GM12873 (cell line): ENCODE measurements around the gene KIF21A.

ENCODE experiments used
- TF ChIP-seq, protein P1 (sequence below): IDR thresholded peaks from 2 replicates; pipeline ENCODE4 v1.5.1; 2012; ENCODE audit warnings: low read depth, mild to moderate bottlenecking, moderate library complexity, low read length, control low read depth; ENCODE audit not compliant: insufficient read depth; ENCODE audit errors: missing control alignments

Gene KIF21A

DNA sequence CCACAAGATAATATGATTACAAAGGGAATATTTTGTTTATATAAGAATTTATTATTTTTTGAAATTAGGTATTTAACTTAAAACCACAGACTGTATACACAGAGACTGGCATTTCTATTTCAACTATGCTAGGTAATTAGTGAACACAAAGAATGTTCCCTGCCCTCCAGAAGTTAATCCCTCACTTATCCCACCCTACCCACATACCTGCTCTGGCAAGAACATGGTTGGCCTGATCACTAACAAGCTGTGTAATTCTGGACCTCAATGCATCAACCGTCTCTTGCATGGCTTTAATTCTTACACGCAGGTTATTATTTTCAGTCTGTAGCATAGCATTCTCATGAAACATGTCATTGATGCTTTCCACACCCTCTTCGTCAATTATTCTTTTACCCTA, 85.9 kb downstream of the KIF21A start:
- TF ChIP-seq, protein P1, sequence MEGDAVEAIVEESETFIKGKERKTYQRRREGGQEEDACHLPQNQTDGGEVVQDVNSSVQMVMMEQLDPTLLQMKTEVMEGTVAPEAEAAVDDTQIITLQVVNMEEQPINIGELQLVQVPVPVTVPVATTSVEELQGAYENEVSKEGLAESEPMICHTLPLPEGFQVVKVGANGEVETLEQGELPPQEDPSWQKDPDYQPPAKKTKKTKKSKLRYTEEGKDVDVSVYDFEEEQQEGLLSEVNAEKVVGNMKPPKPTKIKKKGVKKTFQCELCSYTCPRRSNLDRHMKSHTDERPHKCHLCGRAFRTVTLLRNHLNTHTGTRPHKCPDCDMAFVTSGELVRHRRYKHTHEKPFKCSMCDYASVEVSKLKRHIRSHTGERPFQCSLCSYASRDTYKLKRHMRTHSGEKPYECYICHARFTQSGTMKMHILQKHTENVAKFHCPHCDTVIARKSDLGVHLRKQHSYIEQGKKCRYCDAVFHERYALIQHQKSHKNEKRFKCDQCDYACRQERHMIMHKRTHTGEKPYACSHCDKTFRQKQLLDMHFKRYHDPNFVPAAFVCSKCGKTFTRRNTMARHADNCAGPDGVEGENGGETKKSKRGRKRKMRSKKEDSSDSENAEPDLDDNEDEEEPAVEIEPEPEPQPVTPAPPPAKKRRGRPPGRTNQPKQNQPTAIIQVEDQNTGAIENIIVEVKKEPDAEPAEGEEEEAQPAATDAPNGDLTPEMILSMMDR, result no peak

DNA sequence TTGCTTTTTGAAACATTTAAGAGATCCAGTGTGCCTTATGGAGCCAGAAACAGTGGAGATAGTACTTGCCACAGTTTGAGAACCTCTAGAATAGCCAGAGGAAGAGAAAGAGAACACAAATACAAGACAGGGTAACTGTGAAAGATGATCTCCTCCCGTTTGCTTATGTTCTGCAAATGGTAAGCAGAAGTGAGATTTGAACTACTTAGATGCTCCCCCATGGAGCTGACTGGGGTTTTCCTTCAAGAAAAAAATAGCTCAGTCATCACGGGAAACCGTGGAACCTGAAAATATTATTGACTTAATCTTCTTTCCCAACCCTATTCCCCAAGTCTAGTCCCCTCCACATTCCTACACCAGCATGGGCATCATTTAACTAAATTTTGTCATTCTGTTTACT, 87.1 kb downstream of the KIF21A start:
- TF ChIP-seq, protein P1, result no peak

DNA sequence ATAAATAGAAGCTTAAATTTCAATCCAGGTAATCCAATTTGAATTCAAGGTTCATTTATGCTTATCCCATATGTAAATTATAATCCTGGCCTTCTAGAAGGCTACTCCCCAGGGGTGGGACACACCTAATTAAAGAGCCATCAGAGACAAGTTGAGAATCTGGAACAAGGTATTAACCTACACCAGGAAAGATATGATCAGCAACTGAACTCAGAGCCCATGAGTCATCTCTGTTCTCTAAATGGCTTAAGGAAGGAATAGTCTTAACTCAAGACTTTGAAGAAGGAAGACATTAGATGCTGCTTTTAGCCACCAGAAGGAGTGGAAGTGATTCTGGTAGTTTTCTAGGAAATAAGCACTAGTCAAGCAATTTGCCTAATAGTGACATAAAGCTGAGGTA, 88.0 kb downstream of the KIF21A start:
- TF ChIP-seq, protein P1, result no peak

DNA sequence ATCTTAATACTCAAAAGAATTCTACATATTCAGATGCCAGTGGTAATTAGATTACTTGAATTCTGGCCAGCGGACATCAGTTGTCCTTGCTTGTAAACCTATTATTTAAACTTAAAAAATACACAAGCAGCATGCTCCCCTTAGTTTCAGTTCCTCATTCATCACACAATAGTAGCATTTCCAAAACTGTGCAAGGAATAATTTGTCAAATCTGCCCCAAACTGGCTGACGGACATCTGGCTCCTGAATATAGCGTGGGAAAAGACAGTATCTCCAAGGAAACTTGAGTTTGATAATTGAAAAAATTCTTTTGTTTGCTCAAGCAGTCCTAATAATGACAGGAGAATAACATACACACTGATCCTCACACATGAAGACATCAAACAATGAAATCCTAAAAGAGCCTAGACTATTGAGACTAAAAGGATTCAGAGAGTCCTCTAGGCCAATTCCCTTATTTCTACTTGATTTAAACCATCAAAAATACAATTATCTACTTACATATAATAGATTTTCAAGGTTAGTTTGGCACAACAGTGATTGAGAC, 90.4 kb downstream of the KIF21A start:
- TF ChIP-seq, protein P1, result no peak

DNA sequence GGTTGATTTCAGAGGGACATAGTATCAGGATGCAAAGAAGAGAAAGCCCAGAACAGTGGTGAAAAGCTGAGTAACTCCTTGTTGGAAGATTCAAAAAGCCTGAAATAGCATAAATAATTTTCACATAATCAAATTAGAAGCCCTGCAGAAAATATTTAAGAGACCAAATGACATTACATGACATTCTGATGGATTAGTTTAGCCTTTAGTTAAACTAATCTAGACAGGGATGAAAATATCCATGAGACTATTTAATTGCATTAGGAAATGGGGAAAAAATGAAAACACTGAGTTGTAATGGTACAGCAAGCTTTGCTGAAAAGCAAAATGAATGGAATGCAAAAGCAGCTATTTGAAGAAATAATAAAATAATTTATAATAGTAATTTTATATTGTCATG, 91.8 kb downstream of the KIF21A start:
- TF ChIP-seq, protein P1, result no peak

DNA sequence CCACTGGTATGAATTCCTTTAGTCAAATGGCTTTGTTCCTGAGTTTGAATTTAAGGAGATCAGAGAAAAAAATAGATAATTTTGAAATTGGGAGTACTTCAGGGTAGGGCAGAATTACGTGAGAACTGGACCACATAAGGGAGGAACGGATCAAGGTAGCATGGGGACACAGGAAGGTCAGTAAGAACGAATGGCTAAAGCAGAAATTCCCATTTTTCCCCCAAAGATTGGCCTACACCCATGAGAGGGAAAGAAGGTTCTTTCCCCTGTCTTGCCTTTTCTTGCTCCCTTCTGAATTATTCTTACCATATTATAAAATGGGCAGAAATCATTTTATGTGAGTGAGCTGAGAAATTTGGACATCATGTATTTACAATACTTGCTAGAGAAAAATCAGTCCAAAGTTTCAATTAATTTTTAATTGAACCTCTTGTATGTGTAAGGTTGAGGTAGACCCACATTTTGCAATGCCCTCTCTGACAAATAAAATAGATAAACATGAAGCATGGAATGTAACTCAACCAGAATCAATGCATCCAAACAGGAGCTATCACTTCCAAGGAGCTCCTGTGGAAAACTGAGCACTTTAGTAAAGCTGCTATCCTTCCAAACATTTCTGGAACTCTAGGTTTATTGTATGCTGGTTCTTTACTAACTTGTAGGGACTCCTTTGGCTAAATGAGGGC, 93.8 kb downstream of the KIF21A start:
- TF ChIP-seq, protein P1, result no peak

DNA sequence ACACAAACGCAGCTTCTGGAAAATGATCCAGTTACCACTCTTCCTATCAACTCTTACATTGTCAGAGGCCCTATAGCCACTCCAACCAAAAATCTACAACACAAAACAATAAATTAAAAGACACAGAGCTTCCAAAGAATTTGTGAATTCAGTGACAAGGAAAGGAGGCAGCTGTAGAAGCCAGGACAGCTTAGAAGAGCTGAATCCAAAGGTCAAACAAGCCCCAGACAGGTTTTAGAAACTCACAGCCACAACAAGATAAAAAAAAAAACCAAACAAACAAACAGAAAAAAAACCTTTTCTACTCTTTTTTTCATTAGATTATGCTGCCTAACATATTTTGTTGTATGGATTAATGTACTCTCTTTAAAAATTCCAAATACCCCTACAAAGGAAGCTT, 94.4 kb downstream of the KIF21A start:
- TF ChIP-seq, protein P1, result no peak
